NT2/D1 (cell line): Measurements from ENCODE around the gene SMIM1.
"Not testable (repeated sequence)": the region's sequence is repeated elsewhere in the genome, so short reads cannot be mapped to it uniquely, and the experiment has no call there.

Experiments
- DNase-seq: peaks from one replicate; pipeline ENCODE4 v3.0.0-alpha.2; 2011; ENCODE audit warnings: low read depth, low spot score
- H3K27me3 ChIP-seq: 2 replicates; pipeline ENCODE4 v1.6.0; 2011; ENCODE audit warnings: mild to moderate bottlenecking; ENCODE audit not compliant: insufficient read length, insufficient read depth
- H3K36me3 ChIP-seq: 2 replicates; pipeline ENCODE4 v1.6.1; 2011; ENCODE audit warnings: mild to moderate bottlenecking, low read length, mixed read lengths; ENCODE audit not compliant: insufficient read depth, insufficient read length
- H3K4me1 ChIP-seq: 2 replicates; pipeline ENCODE4 v1.5.1; 2011; ENCODE audit not compliant: insufficient read depth, insufficient read length
- H3K4me3 ChIP-seq: 2 replicates; pipeline ENCODE4 v1.5.1; 2011; ENCODE audit warnings: low read depth; ENCODE audit not compliant: insufficient read length
- H3K9ac ChIP-seq: 2 replicates; pipeline ENCODE4 v1.6.0; 2011; ENCODE audit warnings: low read depth; ENCODE audit not compliant: insufficient read length
- H3K9me3 ChIP-seq: 2 replicates; pipeline ENCODE4 v1.5.1; 2011; ENCODE audit warnings: mild to moderate bottlenecking, low read length; ENCODE audit not compliant: insufficient read depth
- SUZ12 ChIP-seq: IDR thresholded peaks from 2 replicates; pipeline ENCODE4 v1.6.1; 2011; ENCODE audit not compliant: insufficient read length, insufficient read depth; ENCODE audit errors: extremely low read depth
- YY1 ChIP-seq: IDR thresholded peaks from 2 replicates; pipeline ENCODE4 v1.6.1; 2011; ENCODE audit not compliant: insufficient read length, insufficient read depth
- ZNF274 ChIP-seq: IDR thresholded peaks from 2 replicates; pipeline ENCODE4 v1.6.1; 2011; ENCODE audit warnings: mild to moderate bottlenecking, low read depth, low read length

The SMIM1 gene

GRCh38 chr1:3772715-3773571, at the start of gene SMIM1:
Gene SMIM1, plus strand, starts transcription at chr1:3772749. Its CDS starts 2,625 bp downstream, at chr1:3775374.
- peaks cover 21% of the 10 kb centered on the region for H3K4me1 ChIP-seq
- H3K4me3 ChIP-seq, result peak within 1 kb of the TSS; percentile 55
- no peak for DNase-seq
- peaks cover 5% of the 10 kb centered on the region for H3K36me3 ChIP-seq
- no peak for TF ChIP-seq YY1
- TF ChIP-seq ZNF274, result no peak
- no peak for TF ChIP-seq SUZ12
- no peaks in the 10 kb centered on the region for H3K9me3 ChIP-seq
- peaks cover 12% of the 10 kb centered on the region for H3K27me3 ChIP-seq
- peak within 1 kb of the TSS; percentile 78 for H3K9ac ChIP-seq

GRCh38 chr1:3722846-3723245, 49.7 kb upstream of the SMIM1 start:
- no peaks in the 10 kb centered on the region for H3K36me3 ChIP-seq
- H3K27me3 ChIP-seq, result no peaks in the 10 kb centered on the region
- H3K4me3 ChIP-seq, result no peak overlapping the region
- H3K9me3 ChIP-seq, result no peaks in the 10 kb centered on the region
- H3K4me1 ChIP-seq, result peaks cover 15% of the 10 kb centered on the region
- TF ChIP-seq YY1 (no peak), SUZ12 (no peak), ZNF274 (no peak)
- no peak for DNase-seq
- H3K9ac ChIP-seq, result no peak overlapping the region

- H3K9ac ChIP-seq, H3K9me3 ChIP-seq, H3K36me3 ChIP-seq, H3K27me3 ChIP-seq, H3K4me3 ChIP-seq: not testable (repeated sequence)
- peak; percentile 39 for DNase-seq
- H3K4me1 ChIP-seq, result peaks cover 10% of the 10 kb centered on the region
These were observed 48.0 kb upstream of the SMIM1 start for GRCh38 chr1:3724416-3725030.

GRCh38 chr1:3725366-3725765, 47.2 kb upstream of the SMIM1 start:
- H3K9me3 ChIP-seq, result no peaks in the 10 kb centered on the region
- no peaks in the 10 kb centered on the region for H3K27me3 ChIP-seq
- no peak for TF ChIP-seq SUZ12
- no peak for TF ChIP-seq YY1
- no peak for TF ChIP-seq ZNF274
- peaks cover 7% of the 10 kb centered on the region for H3K4me1 ChIP-seq
- no peak for DNase-seq
- H3K9ac ChIP-seq, result no peak overlapping the region
- H3K4me3 ChIP-seq, result no peak overlapping the region
- H3K36me3 ChIP-seq, result no peaks in the 10 kb centered on the region

GRCh38 chr1:3727042-3727824, 45.3 kb upstream of the SMIM1 start:
- DNase-seq, result no peak
- no peaks in the 10 kb centered on the region for H3K36me3 ChIP-seq
- no peaks in the 10 kb centered on the region for H3K9me3 ChIP-seq

GRCh38 chr1:3727825-3728776, 44.4 kb upstream of the SMIM1 start:
- no peaks in the 10 kb centered on the region for H3K36me3 ChIP-seq
- DNase-seq, result no peak
- H3K9me3 ChIP-seq, result no peaks in the 10 kb centered on the region
- H3K9ac ChIP-seq, result peak overlapping the region; percentile 32
- H3K4me1 ChIP-seq, result peaks cover 11% of the 10 kb centered on the region
- TF ChIP-seq SUZ12 (no peak), YY1 (no peak), ZNF274 (no peak)
- no peak overlapping the region for H3K4me3 ChIP-seq
- H3K27me3 ChIP-seq, result no peaks in the 10 kb centered on the region

More at GRCh38 chr1:3727042-3727824, 45.3 kb upstream of the SMIM1 start:
- Histone ChIP-seq H3K4me3 (no peak overlapping the region), H3K9ac (no peak overlapping the region), H3K4me1 (peaks cover 7% of the 10 kb centered on the region), H3K27me3 (no peaks in the 10 kb centered on the region)
- TF ChIP-seq SUZ12, result no peak
- TF ChIP-seq YY1, result no peak
- TF ChIP-seq ZNF274, result no peak
